ENCODE results near the gene SORCS3.

SORCS3 gene

DNA sequence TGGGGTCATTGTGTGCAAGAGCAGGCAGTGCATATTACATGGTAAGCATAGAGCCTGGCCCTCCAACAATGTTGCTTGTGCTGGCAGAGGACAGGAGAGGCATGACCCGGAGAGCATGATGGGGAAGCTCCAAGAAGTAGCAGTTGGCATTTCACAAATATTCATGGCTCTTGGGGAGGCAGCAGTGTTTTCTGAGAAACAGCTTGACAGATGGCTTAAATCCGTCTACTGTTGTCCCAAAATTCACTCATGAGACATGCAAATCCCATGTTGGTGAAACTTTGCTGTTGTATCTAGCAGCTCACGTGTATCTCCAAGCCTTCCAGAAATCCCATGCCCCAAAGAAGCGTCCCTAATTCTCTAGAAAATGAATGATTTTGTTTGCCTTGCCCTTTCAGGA, 487.0 kb downstream of the SORCS3 start:
- no peak for DNase-seq
- H3K27ac ChIP-seq, result no peak overlapping the region
- no peaks in the 10 kb centered on the region for H3K27me3 ChIP-seq (replicated peaks)
- TF ChIP-seq, protein P1, sequence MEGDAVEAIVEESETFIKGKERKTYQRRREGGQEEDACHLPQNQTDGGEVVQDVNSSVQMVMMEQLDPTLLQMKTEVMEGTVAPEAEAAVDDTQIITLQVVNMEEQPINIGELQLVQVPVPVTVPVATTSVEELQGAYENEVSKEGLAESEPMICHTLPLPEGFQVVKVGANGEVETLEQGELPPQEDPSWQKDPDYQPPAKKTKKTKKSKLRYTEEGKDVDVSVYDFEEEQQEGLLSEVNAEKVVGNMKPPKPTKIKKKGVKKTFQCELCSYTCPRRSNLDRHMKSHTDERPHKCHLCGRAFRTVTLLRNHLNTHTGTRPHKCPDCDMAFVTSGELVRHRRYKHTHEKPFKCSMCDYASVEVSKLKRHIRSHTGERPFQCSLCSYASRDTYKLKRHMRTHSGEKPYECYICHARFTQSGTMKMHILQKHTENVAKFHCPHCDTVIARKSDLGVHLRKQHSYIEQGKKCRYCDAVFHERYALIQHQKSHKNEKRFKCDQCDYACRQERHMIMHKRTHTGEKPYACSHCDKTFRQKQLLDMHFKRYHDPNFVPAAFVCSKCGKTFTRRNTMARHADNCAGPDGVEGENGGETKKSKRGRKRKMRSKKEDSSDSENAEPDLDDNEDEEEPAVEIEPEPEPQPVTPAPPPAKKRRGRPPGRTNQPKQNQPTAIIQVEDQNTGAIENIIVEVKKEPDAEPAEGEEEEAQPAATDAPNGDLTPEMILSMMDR (IDR thresholded peaks at IDR 0.05; ENCODE audit: low read depth, low read length, missing control alignments), result no peak
- in situ Hi-C loops (cut with HindIII; ENCODE audit: low pct_ligation_motif_present, low sequenced_read_pairs), result no loop called here
- no peak overlapping the region for H3K4me3 ChIP-seq (ENCODE audit: low read depth, low read length)
- no peaks in the 10 kb centered on the region for H3K36me3 ChIP-seq (replicated peaks)

DNA sequence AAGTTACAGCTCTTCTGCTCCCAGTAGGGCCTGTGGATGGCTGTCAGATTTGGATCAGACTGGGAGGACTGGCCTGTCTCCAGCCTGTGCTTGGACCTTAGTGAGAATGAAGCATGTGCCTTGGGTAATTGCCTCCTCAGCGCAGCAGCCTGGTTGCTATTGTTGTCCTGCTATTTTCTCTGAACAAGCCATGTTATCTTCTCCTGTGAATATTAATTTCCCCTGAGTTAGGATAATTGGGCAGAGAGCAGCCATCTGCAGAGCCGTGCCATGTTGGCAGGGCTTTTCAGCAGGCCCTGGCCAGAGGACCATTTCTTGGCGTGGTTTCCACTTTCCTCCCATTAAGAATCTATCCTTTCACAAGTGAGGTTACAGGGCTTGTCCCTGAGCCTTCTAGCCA, 497.3 kb downstream of the SORCS3 start:
- Histone ChIP-seq H3K36me3 (replicated peaks) (no peaks in the 10 kb centered on the region), H3K27me3 (replicated peaks) (no peaks in the 10 kb centered on the region)
- TF ChIP-seq, protein P1 (IDR thresholded peaks at IDR 0.05; ENCODE audit: low read depth, low read length, missing control alignments), result no peak

GRCh38 chr10:105139363-105139896, 498.3 kb downstream of the SORCS3 start:
- in situ Hi-C loops (cut with HindIII; ENCODE audit: low pct_ligation_motif_present, low sequenced_read_pairs), result no loop called here
- no peak for DNase-seq
- Histone ChIP-seq H3K27ac (no peak overlapping the region), H3K27me3 (replicated peaks) (no peaks in the 10 kb centered on the region), H3K4me3 (ENCODE audit: low read depth, low read length) (no peak overlapping the region), H3K36me3 (replicated peaks) (no peaks in the 10 kb centered on the region)
- TF ChIP-seq, protein P1 (IDR thresholded peaks at IDR 0.05; ENCODE audit: low read depth, low read length, missing control alignments), result no peak

More for the DNA sequence above, 497.3 kb downstream of the SORCS3 start:
- in situ Hi-C loops (cut with HindIII; ENCODE audit: low pct_ligation_motif_present, low sequenced_read_pairs), result no loop called here
- H3K4me3 ChIP-seq (ENCODE audit: low read depth, low read length), result no peak overlapping the region
- DNase-seq, result no peak
- no peak overlapping the region for H3K27ac ChIP-seq

GRCh38 chr10:105140600-105140999, 499.5 kb downstream of the SORCS3 start:
- no peak for DNase-seq
- Histone ChIP-seq H3K27ac (no peak overlapping the region), H3K36me3 (replicated peaks) (no peaks in the 10 kb centered on the region), H3K4me3 (ENCODE audit: low read depth, low read length) (no peak overlapping the region), H3K27me3 (replicated peaks) (no peaks in the 10 kb centered on the region)
- in situ Hi-C loops (cut with HindIII; ENCODE audit: low pct_ligation_motif_present, low sequenced_read_pairs), result no loop called here
- TF ChIP-seq, protein P1 (IDR thresholded peaks at IDR 0.05; ENCODE audit: low read depth, low read length, missing control alignments), result no peak

DNA sequence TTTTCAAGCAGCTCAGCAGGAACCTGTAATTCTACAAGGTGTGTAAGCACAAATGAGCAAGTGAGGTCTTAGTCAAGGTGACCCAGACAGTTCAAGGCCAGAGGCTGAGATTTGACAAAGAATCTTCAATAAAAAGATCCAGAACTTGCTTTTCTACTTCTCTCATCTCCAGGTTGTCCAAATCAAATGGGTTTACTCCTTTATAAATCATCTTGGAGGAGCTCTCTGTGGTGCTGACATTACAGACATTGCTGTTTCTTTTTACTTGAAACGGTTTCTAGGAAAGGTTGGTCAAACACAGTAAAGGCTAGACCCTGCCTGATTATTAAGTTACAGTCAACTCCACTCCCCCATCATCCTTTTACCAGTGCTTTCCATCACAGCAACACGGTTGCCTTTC, 504.6 kb downstream of the SORCS3 start:
- TF ChIP-seq, protein P1 (IDR thresholded peaks at IDR 0.05; ENCODE audit: low read depth, low read length, missing control alignments), result no peak
- Histone ChIP-seq H3K4me3 (ENCODE audit: low read depth, low read length) (no peak overlapping the region), H3K27me3 (replicated peaks) (no peaks in the 10 kb centered on the region), H3K36me3 (replicated peaks) (no peaks in the 10 kb centered on the region), H3K27ac (no peak overlapping the region)
- in situ Hi-C loops (cut with HindIII; ENCODE audit: low pct_ligation_motif_present, low sequenced_read_pairs), result no loop called here
- DNase-seq, result no peak

- DNase-seq, result no peak
- H3K27me3 ChIP-seq (replicated peaks), result no peaks in the 10 kb centered on the region
- H3K27ac ChIP-seq, result no peak overlapping the region
- in situ Hi-C loops (cut with HindIII; ENCODE audit: low pct_ligation_motif_present, low sequenced_read_pairs), result no loop called here
- no peak overlapping the region for H3K4me3 ChIP-seq (ENCODE audit: low read depth, low read length)
- TF ChIP-seq, protein P1 (IDR thresholded peaks at IDR 0.05; ENCODE audit: low read depth, low read length, missing control alignments), result no peak
- H3K36me3 ChIP-seq (replicated peaks), result no peaks in the 10 kb centered on the region
These were observed 505.3 kb downstream of the SORCS3 start for GRCh38 chr10:105146436-105146835.

Measured in brain microvascular endothelial cell (primary cell).